HG02973 (cell line): ENCODE data around the gene MAJIN.
"Not testable (repeated sequence)": the region's sequence is repeated elsewhere in the genome, so short reads cannot be mapped to it uniquely, and the experiment has no call there.

Experiments used
- ATAC-seq: cut with Tn5 transposase; IDR thresholded peaks from one replicate; pipeline ENCODE4 v1.9.1; 2021; ENCODE audit warnings: moderate library complexity; ENCODE audit not compliant: unreplicated experiment

The MAJIN gene

DNA sequence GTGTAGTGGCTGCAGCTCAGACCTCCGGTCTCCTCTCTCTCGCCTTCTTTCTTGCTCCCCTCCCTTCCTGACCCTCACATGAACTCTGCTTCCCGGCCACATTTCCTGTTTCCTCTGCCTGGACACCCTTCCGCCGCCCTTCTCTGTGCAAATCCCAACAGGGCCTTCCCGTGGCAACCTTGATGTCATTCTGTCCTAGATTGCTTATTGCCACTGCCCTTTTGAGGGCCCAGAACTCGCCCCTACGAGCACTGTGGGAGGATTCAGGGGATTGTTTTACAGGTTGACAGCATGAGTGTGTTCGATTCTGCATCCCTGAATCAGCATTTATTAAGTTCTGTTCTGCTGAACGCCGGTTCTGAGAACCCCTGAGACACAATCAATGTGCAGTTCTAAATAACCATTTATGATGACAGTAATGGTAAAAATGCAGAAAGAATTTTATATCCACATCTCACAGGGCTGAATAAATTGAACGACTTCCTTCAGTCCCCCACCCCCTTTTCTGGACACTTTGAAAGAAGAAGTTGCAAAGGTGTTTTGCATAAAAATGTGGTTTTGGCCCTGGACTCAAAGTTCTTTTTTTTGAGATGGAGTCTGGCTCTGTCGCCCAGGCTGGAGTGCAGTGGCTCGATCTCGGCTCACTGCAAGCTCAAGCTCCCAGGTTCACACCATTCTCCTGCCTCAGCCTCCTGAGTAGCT, 18.5 kb upstream of the MAJIN start:
- ATAC-seq = no peak

- ATAC-seq = no peak
These were observed 17.5 kb upstream of the MAJIN start for GRCh38 chr11:64989416-64989815.

GRCh38 chr11:64987998-64988854, 16.3 kb upstream of the MAJIN start:
- ATAC-seq = no peak

DNA sequence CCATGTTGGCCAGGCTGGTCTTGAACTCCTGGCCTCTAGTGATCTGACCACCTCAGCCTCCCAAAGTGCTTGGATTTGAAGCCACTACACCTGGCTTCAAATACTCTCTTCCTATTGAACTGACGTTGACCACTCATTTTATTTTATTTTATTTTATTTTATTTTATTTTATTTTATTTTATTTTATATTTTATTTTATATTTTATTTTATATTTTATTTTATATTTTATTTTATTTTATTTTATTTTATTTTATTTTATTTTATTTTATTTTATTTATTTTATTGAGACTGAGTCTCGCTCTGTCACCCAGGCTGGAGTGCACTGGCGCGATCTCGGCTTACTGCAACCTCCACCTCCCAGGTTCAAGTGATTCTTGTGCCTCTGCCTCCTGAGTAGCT, 11.4 kb upstream of the MAJIN start:
- ATAC-seq = not testable (repeated sequence)

DNA sequence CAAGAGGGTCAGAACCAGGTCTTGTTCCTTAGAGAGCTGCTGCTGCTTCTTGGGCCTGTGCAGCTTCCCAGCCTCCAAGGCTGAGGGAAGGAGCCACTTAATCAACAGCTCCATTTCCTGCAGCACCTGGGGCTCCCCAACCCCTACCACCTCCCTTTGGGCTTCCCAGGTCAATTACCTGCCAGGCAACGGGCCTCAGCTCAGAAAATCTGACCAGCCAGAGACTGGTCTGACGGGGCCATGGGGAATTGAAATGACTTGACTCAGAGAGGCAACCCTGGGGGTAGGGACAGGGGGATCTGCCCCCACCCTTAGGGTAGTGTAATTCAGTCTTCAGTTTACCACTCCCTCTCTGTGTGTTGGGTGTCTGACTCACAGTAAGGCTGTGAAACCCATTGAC, 4.7 kb upstream of the MAJIN start:
- ATAC-seq = no peak

- no peak for ATAC-seq
These were observed 2.2 kb upstream of the MAJIN start for GRCh38 chr11:64974124-64974523.

DNA sequence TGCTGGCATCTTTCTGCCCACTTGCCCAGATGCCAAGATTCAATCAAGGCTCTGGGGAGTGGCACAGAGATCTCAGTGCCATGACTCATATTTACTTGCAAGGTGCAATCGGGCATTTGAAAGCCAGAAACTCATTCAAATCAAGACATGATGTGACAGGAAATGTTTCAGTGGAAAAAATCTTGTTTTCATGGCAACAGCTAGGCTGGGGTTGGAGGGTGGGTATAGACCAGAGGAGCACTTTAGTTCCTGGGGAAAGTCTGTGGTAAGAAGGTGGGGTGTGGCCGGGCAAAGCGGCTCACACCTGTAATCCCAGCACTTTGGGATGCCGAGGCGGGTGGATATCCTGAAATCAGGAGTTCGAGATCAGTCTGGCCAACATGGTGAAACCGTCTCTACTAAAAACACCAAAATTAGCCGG, 1.2 kb downstream of the MAJIN start:
- no peak for ATAC-seq

DNA sequence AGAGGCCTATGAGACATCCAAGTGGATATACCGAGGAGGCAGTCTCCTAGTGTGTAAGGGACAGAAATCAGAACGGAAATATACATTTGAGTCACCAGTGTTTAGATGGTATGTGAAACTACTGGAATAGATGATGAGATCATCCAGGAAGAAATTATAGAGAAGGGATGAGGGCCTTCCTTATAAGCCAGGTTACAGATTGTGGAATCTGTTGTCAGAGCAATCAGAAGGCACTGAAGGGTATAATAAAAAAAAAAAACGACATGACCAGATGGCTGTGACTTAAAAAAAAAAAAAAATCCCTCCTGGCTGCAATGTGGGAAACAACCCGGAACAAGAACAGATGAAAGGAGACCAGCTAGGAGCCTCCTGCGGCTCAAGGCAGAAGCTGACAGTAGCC, 2.7 kb downstream of the MAJIN start:
- no peak for ATAC-seq

- no peak for ATAC-seq
These were observed 4.5 kb downstream of the MAJIN start for GRCh38 chr11:64967375-64967774.

- ATAC-seq = no peak
These were observed 8.8 kb downstream of the MAJIN start for GRCh38 chr11:64963072-64963631.

DNA sequence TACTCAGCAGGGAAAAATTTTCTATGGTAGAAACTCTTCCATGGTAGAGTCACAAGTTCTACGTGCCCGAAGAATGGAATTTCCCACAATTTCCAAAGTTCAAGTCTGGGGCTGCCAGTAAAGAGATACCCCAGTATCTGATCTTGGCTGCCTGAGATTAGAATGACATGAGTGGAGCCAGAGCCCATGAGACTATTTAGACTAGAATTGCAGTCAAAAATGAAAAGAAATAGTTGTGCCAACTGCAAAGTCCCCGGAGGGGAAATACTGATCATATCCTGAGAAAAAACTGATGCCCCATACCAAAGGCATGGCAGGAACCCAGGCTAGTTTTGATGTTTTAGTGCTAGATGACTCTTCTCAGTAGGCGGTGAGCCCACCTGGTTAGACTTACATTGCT, 11.2 kb downstream of the MAJIN start:
- ATAC-seq = no peak

DNA sequence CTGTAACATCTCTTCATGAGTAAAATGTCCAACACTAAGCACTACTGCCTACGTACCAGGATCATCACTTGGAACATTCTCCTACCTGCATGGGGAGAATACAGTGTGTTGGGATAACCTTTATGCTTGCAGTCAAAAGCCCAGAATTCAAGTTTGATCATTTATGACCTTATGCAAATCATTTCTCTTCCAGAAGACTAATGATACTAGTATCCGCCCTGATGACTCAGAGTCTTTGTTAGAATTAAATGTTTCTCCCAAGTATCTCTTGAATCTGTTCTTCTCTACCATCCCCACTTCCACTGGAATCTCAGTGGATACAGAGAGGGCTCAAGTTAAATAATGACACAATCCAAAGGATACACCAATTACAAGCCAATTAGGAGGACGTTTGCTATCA, 12.4 kb downstream of the MAJIN start:
- ATAC-seq = no peak

DNA sequence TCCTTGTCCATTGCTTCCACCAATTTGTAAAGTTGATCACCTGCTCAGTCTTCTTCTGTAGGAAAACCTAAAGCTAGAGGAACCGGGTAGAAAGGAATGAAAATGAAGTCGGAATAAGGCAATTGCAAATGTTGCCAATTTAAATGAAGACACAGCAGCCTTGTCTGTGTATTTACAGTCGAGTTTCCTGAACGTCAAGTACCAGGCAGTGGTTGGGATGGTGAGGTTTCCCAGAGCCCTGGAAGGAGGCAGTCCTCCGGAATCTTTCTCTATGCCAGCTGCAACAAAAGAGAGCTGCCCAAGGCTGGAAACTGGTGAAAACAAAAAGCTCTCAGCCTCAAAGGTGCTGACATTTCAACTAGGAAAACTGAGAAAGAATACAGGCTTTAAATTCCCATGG, 17.7 kb downstream of the MAJIN start:
- no peak for ATAC-seq

GRCh38 chr11:64951529-64951928, 20.4 kb downstream of the MAJIN start:
- no peak for ATAC-seq

- no peak for ATAC-seq
These were observed 24.6 kb downstream of the MAJIN start for GRCh38 chr11:64947208-64947814.

GRCh38 chr11:64936539-64936938, 35.4 kb downstream of the MAJIN start:
- no peak for ATAC-seq

DNA sequence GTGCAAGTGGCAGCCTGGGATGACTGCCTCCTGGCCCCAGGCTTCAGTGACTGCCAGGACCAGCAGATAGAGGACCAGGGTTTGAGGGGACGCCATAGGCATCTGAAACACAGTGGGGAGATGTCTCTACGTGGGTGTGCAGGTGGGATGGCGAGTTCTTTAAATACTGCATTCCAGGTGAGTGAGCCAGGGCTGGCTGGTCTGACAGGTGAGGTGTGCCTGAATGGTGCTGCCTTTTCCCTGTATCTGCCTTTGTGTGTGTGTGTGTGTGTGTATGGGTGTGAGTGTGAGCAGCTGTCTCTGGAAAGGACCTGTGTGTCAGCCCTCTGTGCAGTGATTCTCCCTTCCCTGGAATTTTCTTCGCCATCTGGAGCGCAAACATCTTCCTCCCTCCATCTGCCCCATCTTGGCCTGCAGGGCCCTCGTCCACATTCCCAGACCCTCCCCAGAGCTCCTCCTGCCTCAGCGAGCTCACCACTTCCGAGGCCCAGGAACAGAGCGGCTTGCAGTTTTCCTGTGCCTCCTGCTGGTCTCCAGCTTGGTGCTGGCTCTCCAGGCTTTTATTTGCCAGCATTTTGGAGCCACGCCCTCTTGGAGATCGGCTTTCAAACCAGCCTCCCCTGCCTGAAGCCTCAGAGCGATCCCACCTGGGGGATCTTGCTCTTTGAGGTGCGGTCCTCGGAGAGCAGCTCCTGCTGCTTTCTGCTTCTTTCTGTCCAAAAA, 36.4 kb downstream of the MAJIN start, which contains the start of gene GPHA2:
GPHA2 (minus strand) TSS at position 535 of the 723 bp plus-strand sequence; CDS start at position 102, 433 bp downstream.
- no peak for ATAC-seq

- ATAC-seq = no peak
These were observed 37.1 kb downstream of the MAJIN start for GRCh38 chr11:64934682-64935358.

DNA sequence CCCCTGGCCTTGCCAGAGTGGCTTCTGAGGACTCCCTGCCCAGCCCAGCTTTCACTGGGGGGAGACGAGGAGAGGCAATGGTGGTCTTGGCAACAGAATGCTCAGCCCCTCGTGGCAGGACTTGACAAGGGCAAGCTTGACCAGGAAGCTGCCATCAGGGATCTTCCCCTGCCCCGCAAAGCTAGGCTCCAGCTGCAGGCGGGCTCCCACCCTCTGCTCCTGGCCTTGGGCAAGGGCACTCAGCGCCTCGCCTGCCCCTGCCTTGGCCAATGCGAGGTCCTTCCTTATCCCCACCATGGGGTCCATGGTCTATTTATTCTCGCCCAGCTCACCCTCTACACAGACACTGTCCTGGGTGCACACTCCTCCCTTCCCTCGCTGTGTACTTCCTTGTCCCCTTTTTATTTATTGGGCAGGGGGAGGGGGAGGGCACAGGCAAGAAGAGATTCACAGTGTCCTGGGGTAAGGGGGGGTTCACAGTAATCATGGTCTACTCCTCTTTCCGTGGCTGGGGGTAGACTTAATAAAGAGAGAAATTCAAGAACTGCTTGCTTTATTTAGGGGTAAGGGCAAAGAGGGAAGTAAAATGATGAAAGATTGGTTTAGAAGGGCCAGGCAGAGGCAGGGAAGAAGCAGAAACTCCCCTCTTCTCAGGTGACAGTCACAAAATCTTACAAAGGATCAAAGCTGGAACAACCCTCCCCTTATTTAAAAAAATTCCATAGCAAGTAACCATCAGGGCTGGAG, 37.8 kb downstream of the MAJIN start:
- ATAC-seq = no peak
